MM.1S (cell line): ENCODE measurements around the gene DNAH8.

Source experiments
- DNase-seq: peaks from one replicate; pipeline ENCODE4 v3.0.0-alpha.2; 2015
- H2AFZ ChIP-seq: fragments of 300-600 bp; sonication (generic); 2 replicates; pipeline ENCODE4 v1.6.0; 2016; ENCODE audit warnings: antibody characterized with exemption, low read length
- H3F3A ChIP-seq: fragments of 300-600 bp; sonication (generic); 2 replicates; pipeline ENCODE4 v1.6.1; 2016; ENCODE audit warnings: mild to moderate bottlenecking, antibody characterized with exemption, low read length, moderate library complexity, mixed read lengths; ENCODE audit not compliant: insufficient read depth
- H3K27ac ChIP-seq: fragments of 300-600 bp; sonication (generic); 2 replicates; pipeline ENCODE4 v1.5.1; 2016; ENCODE audit warnings: mild to moderate bottlenecking, low read length
- H3K27me3 ChIP-seq: fragments of 300-600 bp; sonication (generic); replicated peaks from 2 replicates; pipeline ENCODE4 v1.6.0; 2016; ENCODE audit warnings: low read length; ENCODE audit not compliant: insufficient read depth
- H3K36me3 ChIP-seq: fragments of 300-600 bp; sonication (generic); replicated peaks from 2 replicates; pipeline ENCODE4 v1.6.1; 2016; ENCODE audit warnings: mild to moderate bottlenecking, low read length, mixed read lengths; ENCODE audit not compliant: insufficient read depth
- H3K4me1 ChIP-seq: fragments of 300-600 bp; sonication (generic); 2 replicates; pipeline ENCODE4 v1.6.1; 2016; ENCODE audit warnings: low read length, mixed read lengths
- H3K4me2 ChIP-seq: fragments of 300-600 bp; sonication (generic); 2 replicates; pipeline ENCODE4 v1.6.0; 2016; ENCODE audit warnings: low read depth, low read length
- H3K4me3 ChIP-seq: fragments of 300-600 bp; sonication (generic); 2 replicates; pipeline ENCODE4 v1.5.1; 2016; ENCODE audit warnings: low read length, mixed read lengths
- H3K79me2 ChIP-seq: fragments of 300-600 bp; sonication (generic); 2 replicates; pipeline ENCODE4 v1.6.1; 2016; ENCODE audit warnings: mixed run types, low read length, mixed read lengths
- H3K9ac ChIP-seq: fragments of 300-600 bp; sonication (generic); 2 replicates; pipeline ENCODE4 v1.6.1; 2016; ENCODE audit warnings: low read length, mixed read lengths
- H3K9me2 ChIP-seq: fragments of 300-600 bp; sonication (generic); replicated peaks from 2 replicates; pipeline ENCODE4 v1.6.1; 2016; ENCODE audit warnings: mild to moderate bottlenecking, low read length, mixed read lengths; ENCODE audit not compliant: insufficient read depth
- H3K9me3 ChIP-seq: fragments of 300-600 bp; sonication (generic); replicated peaks from 2 replicates; pipeline ENCODE4 v1.6.1; 2016; ENCODE audit warnings: mild to moderate bottlenecking, low read length, mixed read lengths; ENCODE audit not compliant: insufficient read depth
- H4K20me1 ChIP-seq: fragments of 300-600 bp; sonication (generic); 2 replicates; pipeline ENCODE4 v1.6.1; 2016; ENCODE audit warnings: mild to moderate bottlenecking, low read length, moderate library complexity, mixed read lengths; ENCODE audit not compliant: insufficient read depth
- EZH2 ChIP-seq: fragments of 300-600 bp; sonication (generic); optimal IDR thresholded peaks from 2 replicates; pipeline ENCODE3; 2017; ENCODE audit warnings: low read depth, mild to moderate bottlenecking, antibody characterized with exemption, low read length, mixed read lengths
- EZH2phosphoT487 ChIP-seq: fragments of 300-600 bp; sonication (generic); IDR thresholded peaks from 2 replicates; pipeline ENCODE4 v1.6.1; 2018; ENCODE audit warnings: antibody characterized with exemption, low read length
- TF ChIP-seq, protein P1 (sequence below): fragments of 300-600 bp; sonication (generic); IDR thresholded peaks from 2 replicates; pipeline ENCODE4 v1.5.1; 2016; ENCODE audit warnings: antibody characterized with exemption, low read length, mixed read lengths

Gene DNAH8

DNA sequence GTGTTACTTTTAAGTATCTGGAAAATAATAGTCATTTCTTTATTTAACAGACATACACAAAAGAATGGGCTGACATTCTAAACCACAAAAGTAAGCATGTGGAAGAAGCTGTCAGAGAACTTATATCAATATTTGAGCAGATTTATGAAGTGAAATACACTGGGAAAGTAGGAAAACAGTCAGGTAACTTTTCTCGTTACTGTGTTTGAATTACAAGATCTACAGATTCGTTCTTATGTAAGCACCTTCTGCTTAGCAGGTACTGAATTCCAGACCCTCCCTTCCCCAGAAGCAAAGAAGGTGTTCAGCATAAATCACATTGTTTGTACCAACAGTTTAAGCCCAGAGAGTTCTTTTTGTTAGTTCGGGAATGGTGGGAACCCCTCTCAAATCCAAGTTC lies 88.0 kb downstream of the DNAH8 start:
- no peaks in the 10 kb centered on the region for H3F3A ChIP-seq
- no peak overlapping the region for H3K4me2 ChIP-seq
- H3K9me3 ChIP-seq, result no peaks in the 10 kb centered on the region
- H3K27me3 ChIP-seq, result no peaks in the 10 kb centered on the region
- H4K20me1 ChIP-seq, result no peaks in the 10 kb centered on the region
- no peaks in the 10 kb centered on the region for H3K4me1 ChIP-seq
- no peak overlapping the region for H2AFZ ChIP-seq
- TF ChIP-seq EZH2 (no peak), EZH2phosphoT487 (no peak)
- TF ChIP-seq, protein P1, sequence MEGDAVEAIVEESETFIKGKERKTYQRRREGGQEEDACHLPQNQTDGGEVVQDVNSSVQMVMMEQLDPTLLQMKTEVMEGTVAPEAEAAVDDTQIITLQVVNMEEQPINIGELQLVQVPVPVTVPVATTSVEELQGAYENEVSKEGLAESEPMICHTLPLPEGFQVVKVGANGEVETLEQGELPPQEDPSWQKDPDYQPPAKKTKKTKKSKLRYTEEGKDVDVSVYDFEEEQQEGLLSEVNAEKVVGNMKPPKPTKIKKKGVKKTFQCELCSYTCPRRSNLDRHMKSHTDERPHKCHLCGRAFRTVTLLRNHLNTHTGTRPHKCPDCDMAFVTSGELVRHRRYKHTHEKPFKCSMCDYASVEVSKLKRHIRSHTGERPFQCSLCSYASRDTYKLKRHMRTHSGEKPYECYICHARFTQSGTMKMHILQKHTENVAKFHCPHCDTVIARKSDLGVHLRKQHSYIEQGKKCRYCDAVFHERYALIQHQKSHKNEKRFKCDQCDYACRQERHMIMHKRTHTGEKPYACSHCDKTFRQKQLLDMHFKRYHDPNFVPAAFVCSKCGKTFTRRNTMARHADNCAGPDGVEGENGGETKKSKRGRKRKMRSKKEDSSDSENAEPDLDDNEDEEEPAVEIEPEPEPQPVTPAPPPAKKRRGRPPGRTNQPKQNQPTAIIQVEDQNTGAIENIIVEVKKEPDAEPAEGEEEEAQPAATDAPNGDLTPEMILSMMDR, result no peak
- no peak for DNase-seq
- no peak overlapping the region for H3K4me3 ChIP-seq
- H3K9me2 ChIP-seq, result no peaks in the 10 kb centered on the region
- H3K27ac ChIP-seq, result no peak overlapping the region
- no peaks in the 10 kb centered on the region for H3K79me2 ChIP-seq
- no peaks in the 10 kb centered on the region for H3K36me3 ChIP-seq
- H3K9ac ChIP-seq, result no peak overlapping the region

DNA sequence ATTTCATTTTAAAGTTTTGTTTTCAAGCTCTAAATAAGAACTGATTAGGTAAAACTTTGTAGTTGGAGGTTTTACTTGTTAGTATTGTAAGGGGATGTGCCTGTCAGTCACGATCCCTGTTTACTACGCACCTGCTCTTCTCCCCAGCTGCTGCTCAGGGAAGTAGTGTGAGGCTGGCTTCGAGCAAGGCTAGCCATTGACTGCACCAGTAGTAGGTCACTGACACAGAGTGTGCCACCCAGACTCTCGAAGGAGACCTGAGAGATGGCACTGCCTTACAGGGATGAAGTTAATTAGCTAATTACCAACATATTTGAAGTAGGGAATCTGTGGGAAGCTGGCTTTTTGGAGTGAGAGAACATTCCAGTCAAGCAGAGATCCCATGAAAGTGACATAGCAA lies 89.2 kb downstream of the DNAH8 start:
- no peak overlapping the region for H3K4me3 ChIP-seq
- no peak overlapping the region for H3K27ac ChIP-seq
- H3K9ac ChIP-seq, result no peak overlapping the region
- no peak for DNase-seq
- H4K20me1 ChIP-seq, result no peaks in the 10 kb centered on the region
- no peak overlapping the region for H3K4me2 ChIP-seq
- no peaks in the 10 kb centered on the region for H3K9me3 ChIP-seq
- H3K4me1 ChIP-seq, result no peaks in the 10 kb centered on the region
- no peaks in the 10 kb centered on the region for H3K36me3 ChIP-seq
- H3F3A ChIP-seq, result no peaks in the 10 kb centered on the region
- H3K27me3 ChIP-seq, result no peaks in the 10 kb centered on the region
- no peaks in the 10 kb centered on the region for H3K9me2 ChIP-seq
- TF ChIP-seq, protein P1, result no peak
- TF ChIP-seq EZH2 (no peak), EZH2phosphoT487 (no peak)
- no peaks in the 10 kb centered on the region for H3K79me2 ChIP-seq
- H2AFZ ChIP-seq, result no peak overlapping the region

DNA sequence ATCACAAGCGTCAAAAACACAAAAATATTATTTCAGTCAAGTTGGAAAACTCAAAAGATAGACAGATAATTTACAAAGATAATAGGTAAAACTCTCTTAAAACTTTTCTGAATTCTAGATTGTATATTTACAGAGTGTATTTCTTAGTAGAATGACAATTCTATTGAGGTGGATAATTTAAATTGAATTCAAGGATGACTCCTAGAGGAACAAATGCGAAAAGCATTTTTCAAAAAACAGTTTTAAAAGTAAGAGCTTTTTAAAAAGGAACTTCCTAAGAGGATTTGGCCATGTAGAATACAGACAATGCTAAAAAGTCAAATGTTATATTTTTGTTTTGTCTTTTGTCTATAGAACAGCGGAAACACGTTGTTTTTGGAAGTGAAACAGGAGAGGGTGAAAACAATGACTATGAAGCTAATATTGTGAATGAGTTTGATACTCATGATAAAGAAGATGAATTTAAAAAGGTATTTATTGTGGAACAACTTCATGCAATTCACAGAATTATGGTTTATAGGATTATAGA lies 90.1 kb downstream of the DNAH8 start:
- Histone ChIP-seq H3K27ac (no peak overlapping the region), H3K27me3 (no peaks in the 10 kb centered on the region), H3K4me3 (no peak overlapping the region), H4K20me1 (no peaks in the 10 kb centered on the region), H3K79me2 (no peaks in the 10 kb centered on the region), H2AFZ (no peak overlapping the region), H3K4me2 (no peak overlapping the region), H3K4me1 (no peaks in the 10 kb centered on the region), H3F3A (no peaks in the 10 kb centered on the region), H3K36me3 (no peaks in the 10 kb centered on the region), H3K9me3 (no peaks in the 10 kb centered on the region), H3K9ac (no peak overlapping the region), H3K9me2 (no peaks in the 10 kb centered on the region)
- TF ChIP-seq, protein P1, result no peak
- TF ChIP-seq EZH2phosphoT487 (no peak), EZH2 (no peak)
- no peak for DNase-seq
